IMR-90 (cell line): ENCODE results near the gene USP31.

Experiments
- CTCF ChIP-seq: conservative IDR thresholded peaks from 2 replicates; pipeline ENCODE4 v1.5.1; 2012; ENCODE audit warnings: mild to moderate bottlenecking, low read depth, low read length, improper control_type of control experiment
- POLR2A ChIP-seq: IDR thresholded peaks from 2 replicates; pipeline ENCODE4 v1.6.1; 2012; ENCODE audit warnings: mild to moderate bottlenecking, low read depth, low read length
- RCOR1 ChIP-seq: IDR thresholded peaks from 2 replicates; pipeline ENCODE4 v1.6.1; 2012; ENCODE audit warnings: mild to moderate bottlenecking, low read length, improper control_type of control experiment; ENCODE audit not compliant: insufficient replicate concordance

GRCh38 chr16:23128056-23128455, 21.2 kb downstream of the USP31 start:
- TF ChIP-seq RCOR1 (no peak), POLR2A (no peak), CTCF (no peak)
